NT2/D1 (cell line): ENCODE measurements around the gene DPEP1.

Source experiments
- YY1 ChIP-seq: IDR thresholded peaks from 2 replicates; pipeline ENCODE4 v1.6.1; 2011; ENCODE audit not compliant: insufficient read length, insufficient read depth
- ZNF274 ChIP-seq: IDR thresholded peaks from 2 replicates; pipeline ENCODE4 v1.6.1; 2011; ENCODE audit warnings: mild to moderate bottlenecking, low read depth, low read length

DNA sequence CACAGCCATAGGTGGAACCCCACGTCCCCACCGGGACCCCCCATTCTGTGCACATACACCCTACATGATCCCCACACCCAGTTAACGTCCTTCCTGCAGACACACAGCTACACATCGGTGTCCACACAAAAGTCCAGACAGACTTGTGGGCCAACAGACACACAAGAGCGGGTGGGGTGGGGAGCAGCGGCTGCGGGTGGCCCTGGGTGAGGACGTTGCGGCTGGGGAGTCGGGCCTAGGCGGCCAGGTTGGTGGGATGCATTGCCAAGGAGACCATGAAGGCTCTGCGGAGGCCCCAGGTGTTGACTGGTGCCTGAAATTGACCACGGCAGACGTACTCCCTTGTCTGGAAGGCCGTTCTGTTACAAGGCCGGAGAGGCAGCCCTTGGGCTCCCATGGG, 8.7 kb upstream of the DPEP1 start:
- TF ChIP-seq YY1 (no peak), ZNF274 (no peak)
